ENCODE data around the gene COL20A1. TPM values are rescaled to one million over a fixed set of nuclear protein-coding genes. Genes with fewer than 3 reads are reported as not detected.

COL20A1 gene
- total RNA-seq, 1 experiment from 2014 or later, result 2.3 TPM

DNA sequence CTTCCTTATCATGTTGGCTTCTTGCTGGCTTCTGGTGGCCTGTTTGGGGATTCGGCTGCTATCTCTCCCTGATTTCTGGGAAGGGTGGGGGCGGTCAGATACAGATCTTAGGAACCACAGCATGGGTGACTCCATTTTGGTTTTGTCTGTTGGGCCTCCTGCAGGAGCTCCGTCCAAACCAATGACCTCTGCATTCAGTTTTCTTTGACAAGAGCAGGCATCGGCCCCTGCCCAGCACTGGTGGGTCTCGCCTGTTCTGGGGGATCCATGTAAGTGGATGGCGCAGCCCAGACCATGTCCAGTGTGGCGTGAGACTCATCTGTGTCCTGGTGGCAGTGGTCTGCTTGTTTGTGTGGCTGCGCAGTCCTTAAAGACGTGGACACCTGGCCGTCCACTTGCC, 29.0 kb upstream of the COL20A1 start:
- no CpG with 5 or more reads among the region's 10 CpGs for WGBS (ENCODE audit: extremely low coverage, insufficient read length, low lambda C conversion rate)
- Histone ChIP-seq H4K91ac (ENCODE audit: insufficient read length, low read depth, low read length) (no peak overlapping the region), H3K14ac (ENCODE audit: insufficient read depth, low read length) (no peak overlapping the region), H3K9me3 (ENCODE audit: control insufficient read depth, low read depth, low read length) (no peaks in the 10 kb centered on the region), H4K8ac (replicated peaks; ENCODE audit: insufficient read length, low read depth, low read length) (no peak overlapping the region), H2BK15ac (ENCODE audit: low read depth, low read length) (no peak overlapping the region), H3T11ph (ENCODE audit: low read length) (no peak overlapping the region), H3K79me2 (ENCODE audit: insufficient read depth, low read length) (no peaks in the 10 kb centered on the region), H3K9ac (ENCODE audit: extremely low read depth, insufficient read length, low read length) (no peak overlapping the region), H3K79me1 (ENCODE audit: insufficient read depth, low read depth, low read length, poor library complexity, severe bottlenecking) (no peaks in the 10 kb centered on the region), H2BK20ac (ENCODE audit: low read depth, low read length, poor library complexity, severe bottlenecking) (no peak overlapping the region), H3K23ac (ENCODE audit: insufficient read length, low read depth, low read length) (no peak overlapping the region), H2BK120ac (ENCODE audit: low read depth, low read length, poor library complexity, severe bottlenecking) (no peak overlapping the region), H3K56ac (ENCODE audit: insufficient read length, low read depth, low read length) (no peak overlapping the region), H3K4ac (ENCODE audit: low read depth, low read length) (no peak overlapping the region), H4K5ac (ENCODE audit: insufficient read length, low read depth, low read length) (no peak overlapping the region), H2BK5ac (ENCODE audit: insufficient read length, low read length) (no peak overlapping the region), H4K20me1 (ENCODE audit: control insufficient read depth, insufficient read depth, insufficient read length) (no peaks in the 10 kb centered on the region), H3K18ac (ENCODE audit: insufficient read length, low read depth, low read length) (no peak overlapping the region), H3K27ac (ENCODE audit: insufficient read length, low read depth, low read length) (no peak overlapping the region), H2AK5ac (ENCODE audit: insufficient read length, low read length) (no peak overlapping the region), H3K23me2 (ENCODE audit: insufficient read length, low read depth, low read length, poor library complexity, severe bottlenecking) (no peaks in the 10 kb centered on the region), H2BK12ac (ENCODE audit: insufficient read length, low read depth, low read length) (no peak overlapping the region), H3K4me1 (ENCODE audit: insufficient read depth, low read length) (no peaks in the 10 kb centered on the region; the same call in 1 of the 2 replicates), H3K4me2 (ENCODE audit: insufficient read depth, insufficient read length, low read length) (no peak overlapping the region), H2AFZ (ENCODE audit: low read length) (no peak overlapping the region), H3K27me3 (ENCODE audit: insufficient read depth, low read length) (no peaks in the 10 kb centered on the region)
- Mint-ChIP-seq H3K4me3 (no peak overlapping the region), H3K27ac (no peak overlapping the region), H3K9me3 (no peaks in the 10 kb centered on the region), H3K4me1 (peaks cover 11 to 35% of the 10 kb centered on the region in 2 experiments), H3K36me3 (ENCODE audit: insufficient read depth in 1 of 3, low read depth in 3 of 3) (no peaks in the 10 kb centered on the region), H3K27me3 (ENCODE audit: low read depth) (peaks cover 15% of the 10 kb centered on the region)
- no peak for DNase-seq
- TF ChIP-seq, protein P1, sequence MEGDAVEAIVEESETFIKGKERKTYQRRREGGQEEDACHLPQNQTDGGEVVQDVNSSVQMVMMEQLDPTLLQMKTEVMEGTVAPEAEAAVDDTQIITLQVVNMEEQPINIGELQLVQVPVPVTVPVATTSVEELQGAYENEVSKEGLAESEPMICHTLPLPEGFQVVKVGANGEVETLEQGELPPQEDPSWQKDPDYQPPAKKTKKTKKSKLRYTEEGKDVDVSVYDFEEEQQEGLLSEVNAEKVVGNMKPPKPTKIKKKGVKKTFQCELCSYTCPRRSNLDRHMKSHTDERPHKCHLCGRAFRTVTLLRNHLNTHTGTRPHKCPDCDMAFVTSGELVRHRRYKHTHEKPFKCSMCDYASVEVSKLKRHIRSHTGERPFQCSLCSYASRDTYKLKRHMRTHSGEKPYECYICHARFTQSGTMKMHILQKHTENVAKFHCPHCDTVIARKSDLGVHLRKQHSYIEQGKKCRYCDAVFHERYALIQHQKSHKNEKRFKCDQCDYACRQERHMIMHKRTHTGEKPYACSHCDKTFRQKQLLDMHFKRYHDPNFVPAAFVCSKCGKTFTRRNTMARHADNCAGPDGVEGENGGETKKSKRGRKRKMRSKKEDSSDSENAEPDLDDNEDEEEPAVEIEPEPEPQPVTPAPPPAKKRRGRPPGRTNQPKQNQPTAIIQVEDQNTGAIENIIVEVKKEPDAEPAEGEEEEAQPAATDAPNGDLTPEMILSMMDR (conservative IDR thresholded peaks at IDR 0.05), result no peak

Measured in H9 (cell line).